Fibroblast of the conjunctiva (primary cell): Measurements from ENCODE around the gene EVA1A.

Source experiments
- DNase-seq: peaks from one replicate; pipeline ENCODE4 v3.0.0-alpha.2; 2010; ENCODE audit warnings: low read depth

The EVA1A gene

DNA sequence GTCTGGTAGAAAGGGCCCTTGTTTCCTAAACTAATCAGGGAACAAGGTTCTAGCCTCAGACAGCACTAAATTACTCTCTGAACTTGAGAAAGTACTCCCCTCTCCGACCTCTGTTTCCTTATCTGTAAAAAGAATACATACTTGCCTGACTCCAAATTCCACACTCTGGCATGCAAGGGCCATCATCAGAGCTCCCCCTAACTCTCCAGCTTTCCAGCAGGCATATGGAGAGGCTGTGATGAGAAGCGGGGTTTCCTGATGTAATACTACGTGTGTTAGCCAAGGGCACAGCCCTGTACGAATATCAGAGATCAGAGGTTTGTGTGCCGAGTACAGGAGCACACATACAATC lies 1.8 kb upstream of the EVA1A start:
- DNase-seq = no peak

DNA sequence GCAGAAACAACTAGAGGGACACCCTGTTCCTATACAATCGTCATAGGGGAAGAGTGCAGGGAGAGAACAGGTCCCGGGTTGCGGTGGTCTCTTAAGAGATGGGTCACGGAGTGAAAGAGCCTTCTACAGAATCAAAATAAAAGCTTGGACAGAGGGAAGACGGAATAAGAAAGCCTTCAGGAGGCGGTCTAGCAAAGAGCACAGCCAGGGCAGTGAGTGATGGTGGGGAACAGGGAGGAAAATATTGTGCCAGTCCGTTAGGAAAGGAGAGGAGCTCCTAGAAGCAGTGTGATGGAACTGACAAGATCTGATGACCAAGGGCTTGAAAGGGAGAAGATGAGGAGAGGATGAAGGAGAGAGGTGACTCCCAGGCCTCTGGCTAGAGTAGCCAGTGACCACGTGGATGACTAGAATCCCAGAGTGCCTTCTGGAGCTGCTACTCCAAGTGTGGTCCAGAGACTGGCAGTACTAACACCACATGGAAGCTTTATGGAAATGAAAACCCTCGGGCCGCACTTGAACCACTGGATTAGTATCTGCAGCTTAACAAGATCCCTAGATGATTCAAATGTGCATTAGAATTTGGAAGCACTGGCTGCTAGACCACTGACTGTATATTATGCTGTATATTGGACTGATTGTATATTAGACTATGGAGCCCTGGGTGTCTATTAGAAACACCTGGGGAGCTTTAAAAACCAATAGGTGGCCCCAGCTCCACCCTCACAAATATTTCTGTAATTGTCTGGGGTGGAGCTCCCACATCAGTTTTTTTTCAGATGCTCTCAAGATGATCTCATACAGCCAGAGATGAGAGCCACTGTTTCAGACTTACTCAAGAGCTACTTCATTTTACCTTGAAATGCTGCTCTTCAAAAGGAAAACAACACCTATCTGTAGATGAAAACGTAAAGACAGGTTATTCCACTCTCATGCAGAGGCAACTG lies 1.1 kb upstream of the EVA1A start:
- DNase-seq = no peak

DNA sequence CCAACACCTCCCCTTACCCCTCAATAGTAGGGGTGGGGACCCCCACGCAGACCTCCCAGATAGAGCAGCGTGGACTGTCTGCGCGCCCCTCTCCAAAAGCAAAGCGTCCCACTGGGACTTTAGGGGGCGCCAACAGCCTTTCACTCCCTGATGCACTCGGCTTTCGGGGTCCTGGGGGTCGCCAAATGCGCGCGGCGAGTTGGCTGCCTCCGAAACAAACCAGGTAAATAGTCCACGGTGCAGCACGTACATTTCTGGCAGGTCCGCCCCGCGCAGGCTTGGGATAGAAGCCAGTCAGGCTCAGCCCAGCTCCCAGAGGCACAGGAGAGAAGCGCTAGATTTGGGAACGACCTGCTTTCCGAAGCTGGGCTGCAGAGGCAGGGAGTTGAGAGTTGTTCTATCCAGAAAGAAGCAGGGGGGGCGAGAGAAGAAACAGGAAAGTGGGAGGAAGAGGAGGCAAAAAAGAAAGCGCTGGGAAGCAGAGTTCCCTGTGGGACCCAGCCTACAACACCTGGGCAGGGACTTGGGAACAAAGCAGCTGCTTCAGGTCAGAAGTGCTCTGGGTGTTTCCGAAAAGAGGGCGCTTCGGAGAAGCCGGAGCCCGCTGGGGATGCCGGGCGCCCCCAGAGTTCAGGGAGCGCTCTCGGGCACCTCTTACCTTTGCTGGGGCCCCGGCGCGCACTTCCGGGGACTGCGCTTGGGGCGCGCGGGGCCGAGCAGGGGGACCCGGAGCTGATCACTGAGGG lies 544 bp downstream of the EVA1A start:
- DNase-seq = no peak

- no peak for DNase-seq
Observed at GRCh38 chr2:75559680-75560021, 1.1 kb downstream of the EVA1A start.

DNA sequence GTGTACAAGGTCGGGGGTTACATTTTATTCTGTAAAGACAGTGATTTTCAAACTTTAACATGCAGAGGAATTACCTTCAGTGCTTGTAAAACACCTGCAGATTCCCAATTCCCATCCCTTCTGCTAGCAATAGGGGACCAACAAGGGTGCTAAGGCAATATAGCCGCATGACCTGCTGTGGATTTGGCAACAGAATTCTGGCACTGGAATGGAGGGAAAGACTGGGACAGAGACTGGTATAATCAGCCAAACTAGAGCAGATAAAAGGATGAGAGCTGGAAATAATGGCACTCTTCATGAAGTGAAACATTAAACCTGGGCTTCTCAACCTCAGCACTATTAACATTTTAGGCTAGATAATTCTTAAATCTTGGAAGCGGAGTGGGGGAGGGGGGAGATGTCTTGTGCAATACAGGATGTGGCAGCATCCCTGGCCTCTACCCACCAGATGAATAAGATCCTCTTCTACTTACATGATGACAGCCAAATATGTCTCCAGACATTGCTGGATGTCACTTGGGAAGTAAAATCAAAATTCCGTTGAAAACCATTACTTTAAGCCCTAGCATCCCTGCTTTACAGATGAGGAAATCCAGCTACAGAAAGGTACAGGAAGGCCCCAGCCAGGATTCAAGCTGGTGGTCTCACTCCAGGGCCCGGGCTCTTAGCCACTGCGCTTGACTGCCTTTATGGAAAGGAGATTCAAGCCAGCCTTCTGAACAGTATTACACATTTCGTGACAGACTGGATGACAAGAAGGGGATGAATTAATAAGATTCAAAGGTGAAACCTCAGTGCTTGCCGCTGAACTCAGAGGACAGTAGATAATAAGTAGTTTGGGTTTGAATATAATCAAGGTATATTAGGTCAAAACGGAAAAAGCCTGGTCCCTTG lies 1.7 kb downstream of the EVA1A start:
- peak; percentile 34 for DNase-seq

DNA sequence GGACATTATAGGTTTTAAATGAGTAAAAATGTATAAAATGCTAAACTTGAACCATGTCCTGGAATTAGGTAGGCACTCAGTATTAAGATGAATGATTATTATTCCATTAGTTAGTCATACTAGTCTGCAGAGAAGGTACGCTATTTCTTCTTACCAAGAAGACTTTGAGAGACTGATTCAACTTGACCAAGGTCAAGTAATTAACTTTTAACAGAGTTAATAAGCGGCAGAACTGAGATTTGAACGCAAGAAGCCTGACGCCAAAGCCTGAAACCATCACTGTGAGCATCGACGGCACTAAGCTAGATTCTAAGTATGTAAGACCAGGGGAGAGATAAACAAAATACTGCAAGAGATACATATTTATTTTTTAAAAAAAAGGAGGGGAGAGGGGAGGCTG lies 2.6 kb downstream of the EVA1A start:
- DNase-seq = no peak

- no peak for DNase-seq
Observed at GRCh38 chr2:75557474-75558133, 3.1 kb downstream of the EVA1A start.

GRCh38 chr2:75556679-75557366 lies 3.9 kb downstream of the EVA1A start:
- DNase-seq = no peak

GRCh38 chr2:75555701-75556100 lies 5.0 kb downstream of the EVA1A start:
- DNase-seq = no peak

DNA sequence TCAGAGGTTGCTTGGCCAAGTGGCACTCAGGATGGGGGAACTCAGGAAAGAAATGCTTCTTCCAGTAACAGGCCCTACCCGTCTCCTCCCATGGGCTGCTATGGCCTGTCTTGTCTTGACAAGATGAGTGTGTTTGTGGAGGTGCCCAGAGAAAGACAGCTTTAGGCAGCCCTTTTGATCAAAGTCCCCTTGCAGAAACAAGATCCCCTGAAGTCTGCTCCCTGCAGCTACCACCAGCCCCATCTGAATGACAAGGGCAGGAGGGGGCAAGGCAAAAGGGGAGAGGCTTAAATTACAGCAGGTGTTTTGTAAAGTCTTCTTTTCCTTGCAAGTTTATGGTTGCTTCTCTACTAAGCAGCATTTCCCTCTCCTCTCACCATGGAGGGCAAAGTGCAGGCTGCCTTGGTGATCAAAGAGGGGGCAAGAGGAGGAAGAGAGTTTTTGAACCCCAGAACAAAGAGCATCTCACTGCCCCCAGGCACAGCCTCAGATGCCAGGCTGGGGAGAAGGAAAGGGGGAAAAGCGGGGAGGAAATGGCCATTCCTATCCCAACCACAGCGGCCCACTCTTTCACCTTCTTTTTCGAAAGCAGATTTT lies 6.7 kb downstream of the EVA1A start:
- DNase-seq = no peak

GRCh38 chr2:75552222-75552621 lies 8.5 kb downstream of the EVA1A start:
- DNase-seq = no peak

DNA sequence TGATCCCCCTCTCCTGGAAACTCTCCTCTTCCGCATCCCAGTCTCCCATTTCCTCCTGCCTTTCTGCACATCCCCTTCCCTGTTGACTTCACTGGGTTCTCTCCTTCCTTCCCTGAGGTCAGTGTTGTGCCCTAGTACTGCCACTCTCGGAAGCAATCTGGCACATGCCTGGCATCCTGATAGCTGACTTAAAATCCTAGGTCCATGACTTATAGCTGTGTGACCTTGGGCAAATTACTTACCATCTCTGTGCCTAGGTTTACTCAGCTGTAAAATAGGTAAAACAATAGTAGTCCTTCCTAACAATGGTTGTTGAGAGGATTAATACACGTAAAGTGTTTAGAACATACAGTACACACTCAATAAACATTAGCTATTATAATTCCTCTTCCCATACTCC lies 9.3 kb downstream of the EVA1A start:
- DNase-seq = no peak

- DNase-seq = no peak
Observed at GRCh38 chr2:75549401-75550253, 11.1 kb downstream of the EVA1A start.

DNA sequence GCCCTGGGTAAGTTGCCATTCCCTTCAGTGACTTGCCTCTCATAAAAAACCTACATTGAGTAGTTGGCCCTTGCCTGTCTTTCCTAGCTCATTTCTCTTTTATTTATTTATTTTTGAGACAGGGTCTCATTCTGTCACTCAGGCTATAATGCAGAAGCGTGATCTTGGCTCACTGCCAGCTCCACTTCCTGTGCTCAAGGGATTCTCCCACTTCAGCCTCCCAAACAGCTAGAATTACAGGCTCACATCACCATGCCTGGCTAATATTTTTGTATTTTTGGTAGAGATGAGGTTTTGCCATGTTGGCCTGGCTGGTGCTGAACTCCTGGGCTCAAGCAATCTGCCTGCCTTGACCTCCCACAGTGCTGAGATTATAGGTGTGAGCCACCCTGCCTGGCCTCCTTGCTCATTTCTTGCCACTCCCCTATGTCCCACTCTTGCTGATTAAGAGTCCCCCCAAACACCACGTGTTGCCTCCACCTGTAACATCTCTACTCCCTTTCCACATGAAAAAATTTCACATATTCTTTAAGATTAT lies 12.6 kb downstream of the EVA1A start:
- no peak for DNase-seq

GRCh38 chr2:75547345-75548035 lies 13.2 kb downstream of the EVA1A start:
- peak; percentile 47 for DNase-seq

GRCh38 chr2:75545922-75546321 lies 14.8 kb downstream of the EVA1A start:
- no peak for DNase-seq

DNA sequence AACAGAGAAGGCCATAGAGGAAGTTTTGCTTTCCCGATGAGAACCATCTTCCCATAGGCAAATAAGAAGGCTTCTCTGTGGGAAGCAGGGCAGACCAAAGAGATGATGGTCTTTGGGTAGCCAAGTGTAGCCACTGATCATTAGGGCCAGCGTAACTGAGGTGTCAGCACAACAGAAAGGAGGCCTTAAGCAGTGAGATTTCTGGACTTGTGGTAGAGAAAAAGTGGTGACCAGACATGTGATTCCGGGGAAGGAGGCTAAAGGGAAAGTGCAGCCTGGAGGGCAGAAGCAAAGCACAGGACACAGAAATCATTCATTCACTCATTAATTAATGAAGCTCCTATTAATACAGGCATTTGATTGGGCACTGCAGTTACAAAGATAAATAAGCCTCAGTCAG lies 15.4 kb downstream of the EVA1A start:
- no peak for DNase-seq

GRCh38 chr2:75543446-75543845 lies 17.3 kb downstream of the EVA1A start:
- DNase-seq = no peak

- no peak for DNase-seq
Observed at GRCh38 chr2:75541430-75541829, 19.3 kb downstream of the EVA1A start.
